H9 (cell line): ENCODE results near the gene PLA2G2E. TPM values are rescaled to one million over a fixed set of nuclear protein-coding genes. Genes with fewer than 3 reads are reported as not detected.

ENCODE experiments used
- DNase-seq: peaks from one replicate; pipeline ENCODE4 v3.0.0-alpha.2; 2017
- H2AFZ ChIP-seq: one replicate; pipeline ENCODE4 v1.6.1; 2013; ENCODE audit warnings: mild to moderate bottlenecking, low read length, control low read depth, moderate library complexity
- H2AK5ac ChIP-seq: 2 replicates; pipeline ENCODE4 v1.6.1; 2013; ENCODE audit warnings: low read length, control low read depth, mixed read lengths; ENCODE audit not compliant: insufficient read length
- H2BK120ac ChIP-seq: one replicate; pipeline ENCODE4 v1.6.1; 2013; ENCODE audit warnings: low read depth, mild to moderate bottlenecking, low read length, control low read depth, inconsistent platforms; ENCODE audit not compliant: poor library complexity, severe bottlenecking
- H2BK12ac ChIP-seq: 2 replicates; pipeline ENCODE4 v1.6.1; 2013; ENCODE audit warnings: low read length, control low read depth, mixed read lengths, low read depth; ENCODE audit not compliant: insufficient read length
- H2BK15ac ChIP-seq: 2 replicates; pipeline ENCODE4 v1.6.1; 2013; ENCODE audit warnings: low read depth, low read length, control low read depth
- H2BK20ac ChIP-seq: one replicate; pipeline ENCODE4 v1.6.1; 2013; ENCODE audit warnings: low read depth, mild to moderate bottlenecking, low read length, control low read depth, inconsistent platforms; ENCODE audit not compliant: poor library complexity, severe bottlenecking
- H2BK5ac ChIP-seq: 2 replicates; pipeline ENCODE4 v1.6.1; 2013; ENCODE audit warnings: low read length, control low read depth, mixed read lengths; ENCODE audit not compliant: insufficient read length
- H3K14ac ChIP-seq: 2 replicates; pipeline ENCODE4 v1.6.1; 2013; ENCODE audit warnings: low read length, control low read depth; ENCODE audit not compliant: insufficient read depth
- H3K18ac ChIP-seq: 2 replicates; pipeline ENCODE4 v1.6.1; 2013; ENCODE audit warnings: low read depth, mild to moderate bottlenecking, mixed read lengths, low read length, control low read depth; ENCODE audit not compliant: insufficient read length
- H3K23ac ChIP-seq: 2 replicates; pipeline ENCODE4 v1.6.1; 2013; ENCODE audit warnings: low read length, control low read depth, mixed read lengths, low read depth; ENCODE audit not compliant: insufficient read length
- H3K23me2 ChIP-seq: 2 replicates; pipeline ENCODE4 v1.6.1; 2013; ENCODE audit warnings: low read depth, mild to moderate bottlenecking, mixed read lengths, low read length, control low read depth; ENCODE audit not compliant: insufficient read length, poor library complexity, severe bottlenecking
- H3K27ac ChIP-seq: 2 replicates; pipeline ENCODE4 v1.5.1; 2013; ENCODE audit warnings: low read length, control low read depth, mixed read lengths, low read depth; ENCODE audit not compliant: insufficient read length
- H3K27me3 ChIP-seq: 2 replicates; pipeline ENCODE4 v1.6.1; 2013; ENCODE audit warnings: low read length, control low read depth, inconsistent platforms; ENCODE audit not compliant: insufficient read depth
- H3K4ac ChIP-seq: 2 replicates; pipeline ENCODE4 v1.6.1; 2013; ENCODE audit warnings: low read depth, mild to moderate bottlenecking, control low read depth, inconsistent platforms, low read length, moderate library complexity
- H3K4me1 ChIP-seq: 2 replicates; pipeline ENCODE4 v1.6.1; 2013; ENCODE audit warnings: low read length, control low read depth, inconsistent platforms; ENCODE audit not compliant: insufficient read depth
- H3K4me2 ChIP-seq: 2 replicates; pipeline ENCODE4 v1.6.1; 2013; ENCODE audit warnings: low read length, control low read depth, mixed read lengths; ENCODE audit not compliant: insufficient read length, insufficient read depth
- H3K56ac ChIP-seq: 2 replicates; pipeline ENCODE4 v1.6.1; 2013; ENCODE audit warnings: low read depth, mild to moderate bottlenecking, mixed read lengths, low read length, control low read depth; ENCODE audit not compliant: insufficient read length
- H3K79me1 ChIP-seq: 2 replicates; pipeline ENCODE4 v1.6.1; 2013; ENCODE audit warnings: low read depth, mild to moderate bottlenecking, moderate library complexity, low read length, control low read depth, inconsistent platforms; ENCODE audit not compliant: insufficient read depth, poor library complexity, severe bottlenecking
- H3K79me2 ChIP-seq: 2 replicates; pipeline ENCODE4 v1.6.1; 2013; ENCODE audit warnings: low read length, control low read depth, inconsistent platforms; ENCODE audit not compliant: insufficient read depth
- H3K9ac ChIP-seq: 2 replicates; pipeline ENCODE4 v1.6.1; 2013; ENCODE audit warnings: low read length, control low read depth, mixed read lengths; ENCODE audit not compliant: insufficient read length; ENCODE audit errors: extremely low read depth
- H3K9me3 ChIP-seq: one replicate; pipeline ENCODE4 v1.6.1; 2013; ENCODE audit warnings: low read depth, low read length, inconsistent platforms; ENCODE audit not compliant: control insufficient read depth
- H3T11ph ChIP-seq: one replicate; pipeline ENCODE4 v1.6.1; 2013; ENCODE audit warnings: mild to moderate bottlenecking, low read length, control low read depth, inconsistent platforms
- H4K20me1 ChIP-seq: one replicate; pipeline ENCODE4 v1.6.1; 2013; ENCODE audit not compliant: control insufficient read depth, insufficient read length, insufficient read depth
- H4K5ac ChIP-seq: 2 replicates; pipeline ENCODE4 v1.6.1; 2013; ENCODE audit warnings: low read depth, mild to moderate bottlenecking, mixed read lengths, low read length, control low read depth; ENCODE audit not compliant: insufficient read length
- H4K8ac ChIP-seq: replicated peaks from 2 replicates; pipeline ENCODE4 v1.6.1; 2013; ENCODE audit warnings: low read length, control low read depth, mixed read lengths, low read depth; ENCODE audit not compliant: insufficient read length
- H4K91ac ChIP-seq: 2 replicates; pipeline ENCODE4 v1.6.1; 2013; ENCODE audit warnings: low read depth, mild to moderate bottlenecking, moderate library complexity, mixed read lengths, low read length, control low read depth; ENCODE audit not compliant: insufficient read length
- H3K27ac Mint-ChIP-seq, 3 experiments: 2 replicates in 2 of 3; 3 replicates in 1 of 3; pipeline ENCODE4 v1.8.0; 2020 to 2021; ENCODE audit warnings: mixed read lengths in 3 of 3, mild to moderate bottlenecking in 1 of 3, moderate library complexity in 1 of 3
- H3K27me3 Mint-ChIP-seq: 2 replicates; pipeline ENCODE4 v1.8.0; 2021; ENCODE audit warnings: low read depth, mild to moderate bottlenecking, moderate library complexity, mixed read lengths
- H3K36me3 Mint-ChIP-seq, 3 experiments: 2 replicates in 2 of 3; 3 replicates in 1 of 3; pipeline ENCODE4 v1.8.0; 2020 to 2021; ENCODE audit warnings: low read depth in 3 of 3, mixed read lengths in 3 of 3; ENCODE audit not compliant: insufficient read depth in 1 of 3
- H3K4me1 Mint-ChIP-seq, 2 experiments: 2 replicates each; pipeline ENCODE4 v1.8.0; 2020; ENCODE audit warnings: mixed read lengths in 2 of 2
- H3K4me3 Mint-ChIP-seq, 2 experiments: 2 replicates in 1 of 2; 3 replicates in 1 of 2; pipeline ENCODE4 v1.8.0; 2020 to 2021; ENCODE audit warnings: mild to moderate bottlenecking in 2 of 2, mixed read lengths in 2 of 2, moderate library complexity in 1 of 2
- H3K9me3 Mint-ChIP-seq, 2 experiments: 2 replicates in 1 of 2; 3 replicates in 1 of 2; pipeline ENCODE4 v1.8.0; 2020; ENCODE audit warnings: mild to moderate bottlenecking in 2 of 2, mixed read lengths in 2 of 2, moderate library complexity in 1 of 2
- WGBS: extraction: QIAGEN DNeasy Blood & Tissue Kit; methylation state at CpG from one replicate; pipeline ENCODE4 v1.1.7; 2013; ENCODE audit warnings: missing lambda C conversion rate, low lambda C conversion rate, mixed read lengths; ENCODE audit not compliant: insufficient read length; ENCODE audit errors: extremely low coverage; 5-methylcytosine and 5-hydroxymethylcytosine counted together
- total RNA-seq: library from RNA; stranded (reverse); gene quantifications from 2 replicates; pipeline ENCODE4 v1.2.1, GENCODE V29; 2021
- TF ChIP-seq, protein P1 (sequence below): fragments of 200-600 bp; sonication (generic); conservative IDR thresholded peaks from 3 replicates; pipeline ENCODE4 v1.8.0; 2021; ENCODE audit warnings: antibody characterized with exemption, mild to moderate bottlenecking

PLA2G2E gene
- total RNA-seq, 1 experiment from 2014 or later, result not detected

DNA sequence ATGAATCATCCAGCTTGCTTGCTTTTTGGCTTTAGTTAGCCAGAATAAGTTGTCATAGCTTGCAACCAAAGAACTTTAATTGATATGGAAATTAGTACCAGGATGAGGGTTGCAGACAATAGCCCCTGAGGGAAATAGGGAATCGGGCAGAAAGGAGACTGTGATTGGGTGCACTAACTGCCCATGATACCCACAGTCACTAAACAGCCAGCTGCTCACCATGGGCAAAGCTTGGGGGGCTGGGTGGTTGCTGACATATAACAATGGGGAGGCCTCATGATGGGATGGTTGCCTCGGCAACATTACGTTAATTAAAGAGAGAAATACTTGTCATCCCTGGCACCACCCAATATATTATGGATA lies 17.8 kb upstream of the PLA2G2E start:
- H4K5ac ChIP-seq, result no peak overlapping the region
- H2BK20ac ChIP-seq, result no peak overlapping the region
- no peak overlapping the region for H2BK12ac ChIP-seq
- H2BK5ac ChIP-seq, result no peak overlapping the region
- H3K4me3 Mint-ChIP-seq, result no peak overlapping the region
- H4K8ac ChIP-seq, result no peak overlapping the region
- H3K4me1 Mint-ChIP-seq, result peaks cover 9% of the 10 kb centered on the region in 2 experiments
- H3K23ac ChIP-seq, result no peak overlapping the region
- TF ChIP-seq, protein P1, sequence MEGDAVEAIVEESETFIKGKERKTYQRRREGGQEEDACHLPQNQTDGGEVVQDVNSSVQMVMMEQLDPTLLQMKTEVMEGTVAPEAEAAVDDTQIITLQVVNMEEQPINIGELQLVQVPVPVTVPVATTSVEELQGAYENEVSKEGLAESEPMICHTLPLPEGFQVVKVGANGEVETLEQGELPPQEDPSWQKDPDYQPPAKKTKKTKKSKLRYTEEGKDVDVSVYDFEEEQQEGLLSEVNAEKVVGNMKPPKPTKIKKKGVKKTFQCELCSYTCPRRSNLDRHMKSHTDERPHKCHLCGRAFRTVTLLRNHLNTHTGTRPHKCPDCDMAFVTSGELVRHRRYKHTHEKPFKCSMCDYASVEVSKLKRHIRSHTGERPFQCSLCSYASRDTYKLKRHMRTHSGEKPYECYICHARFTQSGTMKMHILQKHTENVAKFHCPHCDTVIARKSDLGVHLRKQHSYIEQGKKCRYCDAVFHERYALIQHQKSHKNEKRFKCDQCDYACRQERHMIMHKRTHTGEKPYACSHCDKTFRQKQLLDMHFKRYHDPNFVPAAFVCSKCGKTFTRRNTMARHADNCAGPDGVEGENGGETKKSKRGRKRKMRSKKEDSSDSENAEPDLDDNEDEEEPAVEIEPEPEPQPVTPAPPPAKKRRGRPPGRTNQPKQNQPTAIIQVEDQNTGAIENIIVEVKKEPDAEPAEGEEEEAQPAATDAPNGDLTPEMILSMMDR, result no peak
- H2AK5ac ChIP-seq, result no peak overlapping the region
- H3K23me2 ChIP-seq, result no peaks in the 10 kb centered on the region
- H4K20me1 ChIP-seq, result no peaks in the 10 kb centered on the region
- no CpG with 5 or more reads among the region's 3 CpGs for WGBS
- no peak overlapping the region for H4K91ac ChIP-seq
- H3K18ac ChIP-seq, result no peak overlapping the region
- no peaks in the 10 kb centered on the region for H3K27me3 ChIP-seq
- no peaks in the 10 kb centered on the region for H3K4me1 ChIP-seq
- no peaks in the 10 kb centered on the region for H3K9me3 ChIP-seq
- H2BK15ac ChIP-seq, result no peak overlapping the region
- no peak for DNase-seq
- H3K4me2 ChIP-seq, result no peak overlapping the region
- H2BK120ac ChIP-seq, result no peak overlapping the region
- no peak overlapping the region for H3K56ac ChIP-seq
- no peak overlapping the region for H3K27ac ChIP-seq
- no peaks in the 10 kb centered on the region; a peak in 2 of 7 replicates for H3K36me3 Mint-ChIP-seq
- no peak overlapping the region for H3K4ac ChIP-seq
- H2AFZ ChIP-seq, result no peak overlapping the region
- H3K79me2 ChIP-seq, result no peaks in the 10 kb centered on the region
- H3K79me1 ChIP-seq, result no peaks in the 10 kb centered on the region
- H3T11ph ChIP-seq, result no peak overlapping the region
- no peak overlapping the region for H3K27ac Mint-ChIP-seq
- no peak overlapping the region for H3K9ac ChIP-seq
- peaks cover 0 to 11% of the 10 kb centered on the region in 2 experiments; a peak in 3 of 5 replicates for H3K9me3 Mint-ChIP-seq
- H3K27me3 Mint-ChIP-seq, result peaks cover 3% of the 10 kb centered on the region; the same call in 1 of the 2 replicates
- H3K14ac ChIP-seq, result no peak overlapping the region
